ENCODE measurements around the gene CFD.
"Not testable (repeated sequence)": the region's sequence is repeated elsewhere in the genome, so short reads cannot be mapped to it uniquely, and the experiment has no call there.

CFD gene

DNA sequence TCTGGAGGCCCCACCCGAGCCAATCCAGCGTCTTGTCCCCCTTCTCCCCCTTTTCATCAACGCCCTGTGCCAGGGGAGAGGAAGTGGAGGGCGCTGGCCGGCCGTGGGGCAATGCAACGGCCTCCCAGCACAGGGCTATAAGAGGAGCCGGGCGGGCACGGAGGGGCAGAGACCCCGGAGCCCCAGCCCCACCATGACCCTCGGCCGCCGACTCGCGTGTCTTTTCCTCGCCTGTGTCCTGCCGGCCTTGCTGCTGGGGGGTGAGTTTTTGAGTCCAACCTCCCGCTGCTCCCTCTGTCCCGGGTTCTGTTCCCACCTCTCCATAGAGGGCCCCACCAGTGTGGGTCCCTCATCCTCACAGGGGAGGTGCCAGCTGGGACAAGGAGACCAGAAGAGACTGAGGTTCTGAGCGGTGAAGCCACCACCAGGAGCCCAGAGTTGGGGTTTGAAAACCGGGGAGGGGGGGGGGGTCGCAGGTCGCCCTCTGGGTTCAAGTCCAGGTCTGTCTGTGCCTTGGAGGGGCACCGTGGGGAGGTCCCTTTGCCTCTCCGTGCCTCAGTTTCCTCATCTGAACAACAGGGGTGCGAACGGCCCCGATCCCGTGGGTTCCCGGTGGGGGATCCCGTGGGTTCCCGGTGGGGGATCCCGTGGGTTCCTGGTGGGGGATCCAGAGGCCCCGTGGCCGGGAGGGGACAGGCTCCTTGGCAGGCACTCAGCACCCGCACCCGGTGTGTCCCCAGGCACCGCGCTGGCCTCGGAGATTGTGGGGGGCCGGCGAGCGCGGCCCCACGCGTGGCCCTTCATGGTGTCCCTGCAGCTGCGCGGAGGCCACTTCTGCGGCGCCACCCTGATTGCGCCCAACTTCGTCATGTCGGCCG, 7.1 kb upstream of the CFD start, which contains the start of gene ELANE:
TSS of gene ELANE (plus strand) at position 168 of the 878 bp plus-strand sequence. CDS start at position 194, 26 bp downstream.
- DNase-seq, result no peak

DNA sequence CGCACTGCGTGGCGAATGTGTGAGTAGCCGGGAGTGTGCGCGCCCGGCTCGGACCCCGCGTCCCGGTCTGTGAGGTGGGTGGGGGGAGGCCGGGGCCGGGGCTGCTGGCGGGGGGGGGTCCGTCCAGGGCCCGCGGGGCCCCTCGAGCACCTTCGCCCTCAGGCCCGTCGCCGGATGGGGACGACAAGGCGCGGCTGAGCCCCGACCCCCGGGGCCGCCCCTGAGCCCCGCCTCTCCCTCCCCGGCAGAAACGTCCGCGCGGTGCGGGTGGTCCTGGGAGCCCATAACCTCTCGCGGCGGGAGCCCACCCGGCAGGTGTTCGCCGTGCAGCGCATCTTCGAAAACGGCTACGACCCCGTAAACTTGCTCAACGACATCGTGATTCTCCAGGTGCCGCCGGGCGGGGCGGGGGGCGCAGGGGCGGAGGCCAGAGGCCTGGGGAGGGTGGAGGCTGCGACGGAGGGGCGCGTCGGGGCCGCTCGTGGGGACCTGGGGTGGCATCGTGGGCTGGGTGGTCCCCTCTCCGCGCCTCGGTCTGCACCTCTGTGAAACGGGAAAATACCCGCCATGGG, 6.4 kb upstream of the CFD start:
- no peak for DNase-seq

DNA sequence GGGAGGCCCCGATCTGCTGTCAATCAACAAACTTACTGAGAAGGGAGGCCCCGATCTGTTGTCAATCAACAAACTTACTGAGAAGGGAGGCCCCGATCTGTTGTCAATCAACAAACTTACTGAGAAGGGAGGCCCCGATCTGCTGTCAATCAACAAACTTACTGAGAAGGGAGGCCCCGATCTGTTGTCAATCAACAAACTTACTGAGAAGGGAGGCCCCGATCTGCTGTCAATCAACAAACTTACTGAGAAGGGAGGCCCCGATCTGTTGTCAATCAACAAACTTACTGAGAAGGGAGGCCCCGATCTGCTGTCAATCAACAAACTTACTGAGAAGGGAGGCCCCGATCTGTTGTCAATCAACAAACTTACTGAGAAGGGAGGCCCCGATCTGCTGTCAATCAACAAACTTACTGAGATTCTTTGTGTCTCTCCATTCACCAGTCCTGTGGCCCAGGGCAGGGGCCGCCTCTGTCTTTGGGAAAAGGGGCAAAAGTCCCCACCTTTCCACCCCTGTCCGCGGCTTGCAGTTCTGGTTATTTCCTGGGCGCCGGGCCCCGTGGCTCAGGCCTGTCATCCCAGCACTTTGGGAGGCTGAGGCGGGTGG, 5.7 kb upstream of the CFD start:
- DNase-seq, result not testable (repeated sequence)

DNA sequence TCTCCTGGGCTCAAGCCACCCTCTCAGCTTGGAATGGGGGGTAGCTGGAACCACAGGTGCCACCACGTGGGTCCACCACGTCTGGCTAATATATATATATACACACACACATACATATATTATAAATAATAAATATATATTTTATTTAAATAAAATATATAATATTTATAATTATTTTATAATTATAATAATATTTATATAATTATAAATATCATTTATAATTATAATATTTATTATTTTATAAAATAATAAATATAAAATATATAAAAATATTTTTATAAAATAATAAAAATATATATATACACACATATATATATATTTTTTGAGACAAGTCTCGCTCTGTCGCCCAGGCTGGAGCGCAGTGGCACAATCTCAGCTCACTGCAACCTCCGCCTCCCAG, 4.9 kb upstream of the CFD start:
- DNase-seq, result no peak

DNA sequence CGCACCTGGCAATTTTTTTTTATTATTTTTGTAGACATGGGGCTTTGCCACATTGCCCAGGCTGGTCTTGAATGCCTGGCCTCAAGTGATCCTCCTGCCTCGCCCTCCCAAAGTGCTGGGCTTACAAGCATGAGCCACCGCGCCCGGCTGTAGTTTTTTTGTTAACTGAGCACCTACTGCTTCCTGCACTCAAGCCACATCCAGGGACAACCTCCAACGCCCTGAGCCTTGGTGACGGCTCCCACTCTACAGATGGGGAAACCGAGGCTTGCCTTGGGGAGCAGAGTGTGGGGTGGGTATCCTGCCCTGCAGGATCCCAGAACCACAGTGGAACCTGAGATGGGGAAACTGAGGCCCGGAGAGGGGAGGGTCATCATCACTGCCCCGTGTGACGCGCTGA, 4.3 kb upstream of the CFD start:
- DNase-seq, result no peak

DNA sequence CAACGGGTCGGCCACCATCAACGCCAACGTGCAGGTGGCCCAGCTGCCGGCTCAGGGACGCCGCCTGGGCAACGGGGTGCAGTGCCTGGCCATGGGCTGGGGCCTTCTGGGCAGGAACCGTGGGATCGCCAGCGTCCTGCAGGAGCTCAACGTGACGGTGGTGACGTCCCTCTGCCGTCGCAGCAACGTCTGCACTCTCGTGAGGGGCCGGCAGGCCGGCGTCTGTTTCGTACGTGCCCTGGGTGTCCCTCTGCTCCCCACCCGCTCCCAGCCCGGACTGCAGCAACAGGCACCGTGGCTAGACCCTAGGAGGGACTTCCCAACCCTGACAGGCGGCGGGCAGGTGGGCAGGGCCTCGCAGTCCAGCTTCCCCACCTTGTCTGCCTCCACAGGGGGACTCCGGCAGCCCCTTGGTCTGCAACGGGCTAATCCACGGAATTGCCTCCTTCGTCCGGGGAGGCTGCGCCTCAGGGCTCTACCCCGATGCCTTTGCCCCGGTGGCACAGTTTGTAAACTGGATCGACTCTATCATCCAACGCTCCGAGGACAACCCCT, 3.8 kb upstream of the CFD start:
- DNase-seq, result no peak

DNA sequence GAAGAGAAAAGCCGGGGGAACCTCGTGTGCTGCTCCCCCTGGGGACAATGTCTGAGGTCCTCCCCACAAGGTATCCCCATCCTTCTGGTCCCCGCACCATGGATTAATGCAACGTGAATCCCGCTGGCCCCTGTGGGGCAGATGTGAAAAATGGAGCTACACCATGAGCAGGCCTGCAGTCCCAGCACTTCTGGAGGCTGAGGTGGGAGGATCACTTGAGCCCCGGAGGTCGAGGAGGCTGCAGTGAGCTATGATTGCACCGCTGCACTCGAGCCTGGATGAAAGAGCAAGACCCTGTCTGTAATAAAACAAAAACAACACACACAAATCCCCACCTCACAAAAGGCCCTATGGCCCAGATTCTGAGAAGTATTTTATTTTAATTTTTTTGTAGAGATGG, 1.2 kb upstream of the CFD start:
- no peak for DNase-seq

DNA sequence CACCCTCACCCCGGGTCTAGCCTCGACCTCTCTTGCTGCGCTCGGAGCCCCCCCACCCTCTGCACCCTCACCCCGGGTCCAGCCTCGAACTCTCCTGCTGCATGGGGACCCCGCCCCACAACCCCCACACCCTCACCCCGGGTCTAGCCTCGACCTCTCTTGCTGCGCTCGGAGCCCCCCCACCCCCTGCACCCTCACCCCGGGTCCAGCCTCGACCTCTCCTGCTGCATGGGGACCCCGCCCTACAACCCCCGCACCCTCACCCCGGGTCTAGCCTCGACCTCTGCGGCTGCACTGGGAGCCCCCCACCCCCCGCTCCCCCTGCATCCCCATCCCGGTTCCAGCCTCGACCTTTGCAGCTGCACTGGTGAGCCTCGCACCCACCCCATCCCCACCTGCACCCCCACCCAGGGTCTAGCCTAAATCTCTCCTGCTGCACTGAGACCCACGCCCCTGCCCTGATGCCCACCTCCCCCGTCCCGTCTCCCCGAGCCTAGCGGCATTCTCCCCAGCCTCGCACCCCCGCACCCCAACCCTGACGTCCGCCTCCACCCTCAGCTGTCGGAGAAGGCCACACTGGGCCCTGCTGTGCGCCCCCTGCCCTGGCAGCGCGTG, 1.8 kb downstream of the CFD start:
- DNase-seq, result no peak

DNA sequence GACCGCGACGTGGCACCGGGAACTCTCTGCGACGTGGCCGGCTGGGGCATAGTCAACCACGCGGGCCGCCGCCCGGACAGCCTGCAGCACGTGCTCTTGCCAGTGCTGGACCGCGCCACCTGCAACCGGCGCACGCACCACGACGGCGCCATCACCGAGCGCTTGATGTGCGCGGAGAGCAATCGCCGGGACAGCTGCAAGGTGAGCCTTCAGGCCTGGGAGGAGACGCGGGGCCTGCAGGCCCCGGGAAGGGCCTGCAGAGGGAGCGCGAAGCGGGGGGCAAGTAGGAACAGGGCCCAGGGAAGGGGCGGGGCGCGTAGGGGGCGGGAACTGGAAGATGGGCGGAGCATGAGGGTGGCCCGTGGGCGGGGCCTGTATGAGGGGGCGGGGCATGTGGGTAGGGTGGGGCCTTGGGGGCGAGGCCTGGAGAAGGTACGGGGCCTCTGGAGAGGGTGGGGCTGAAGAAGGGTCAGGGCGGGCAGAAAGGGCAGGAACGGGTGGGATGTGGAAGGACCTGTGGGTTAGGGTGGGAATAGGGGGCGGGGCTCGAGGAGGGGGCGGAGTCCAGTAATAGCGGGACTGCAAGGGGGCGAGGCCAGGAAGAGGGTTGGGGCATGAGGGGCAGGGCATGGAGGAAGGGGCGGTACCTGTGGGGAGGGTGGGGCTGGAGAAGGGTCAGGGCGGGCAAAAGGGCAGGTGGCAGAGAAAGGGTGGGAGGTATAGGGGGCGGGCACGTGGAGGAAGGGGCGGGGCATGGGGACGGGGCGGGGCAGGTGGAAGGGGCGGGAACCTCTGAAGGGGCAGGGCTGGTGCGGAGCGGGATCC, 2.5 kb downstream of the CFD start:
- peak in 6 of 56 donors; percentile 6 to 63 (median 28) for DNase-seq

DNA sequence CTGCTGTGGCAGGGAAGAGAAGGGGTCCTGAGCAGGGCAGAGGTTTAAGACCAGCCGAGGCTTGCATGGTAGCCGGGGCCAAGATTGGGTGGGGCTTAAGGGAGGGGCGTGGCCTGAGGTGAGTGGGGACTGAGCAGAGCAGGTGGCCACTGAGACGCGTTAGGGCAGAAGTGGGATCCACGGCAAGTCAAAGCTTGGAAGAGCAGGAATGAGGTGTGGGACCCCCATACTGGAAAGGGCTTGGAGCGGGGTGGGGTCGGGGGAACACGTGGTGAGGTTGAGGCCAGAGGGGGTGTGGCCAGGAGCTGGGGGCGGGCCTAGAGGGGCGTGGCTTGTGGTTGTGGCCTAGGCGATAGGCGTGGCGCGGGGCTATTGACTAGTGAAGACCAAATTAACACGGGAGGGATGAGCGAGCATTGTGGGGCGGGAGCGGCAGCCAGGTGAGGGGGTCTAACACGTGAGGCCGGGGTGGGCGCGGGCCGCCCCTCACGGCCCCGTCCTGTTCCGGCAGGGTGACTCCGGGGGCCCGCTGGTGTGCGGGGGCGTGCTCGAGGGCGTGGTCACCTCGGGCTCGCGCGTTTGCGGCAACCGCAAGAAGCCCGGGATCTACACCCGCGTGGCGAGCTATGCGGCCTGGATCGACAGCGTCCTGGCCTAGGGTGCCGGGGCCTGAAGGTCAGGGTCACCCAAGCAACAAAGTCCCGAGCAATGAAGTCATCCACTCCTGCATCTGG, 3.3 kb downstream of the CFD start:
- peak in 4 of 56 donors; percentile 19 to 55 (median 34) for DNase-seq

DNA sequence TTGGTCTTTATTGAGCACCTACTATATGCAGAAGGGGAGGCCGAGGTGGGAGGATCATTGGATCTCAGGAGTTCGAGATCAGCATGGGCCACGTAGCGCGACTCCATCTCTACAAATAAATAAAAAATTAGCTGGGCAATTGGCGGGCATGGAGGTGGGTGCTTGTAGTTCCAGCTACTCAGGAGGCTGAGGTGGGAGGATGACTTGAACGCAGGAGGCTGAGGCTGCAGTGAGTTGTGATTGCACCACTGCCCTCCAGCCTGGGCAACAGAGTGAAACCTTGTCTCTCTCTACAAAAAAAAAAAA, 3.8 kb downstream of the CFD start:
- DNase-seq, result no peak

DNA sequence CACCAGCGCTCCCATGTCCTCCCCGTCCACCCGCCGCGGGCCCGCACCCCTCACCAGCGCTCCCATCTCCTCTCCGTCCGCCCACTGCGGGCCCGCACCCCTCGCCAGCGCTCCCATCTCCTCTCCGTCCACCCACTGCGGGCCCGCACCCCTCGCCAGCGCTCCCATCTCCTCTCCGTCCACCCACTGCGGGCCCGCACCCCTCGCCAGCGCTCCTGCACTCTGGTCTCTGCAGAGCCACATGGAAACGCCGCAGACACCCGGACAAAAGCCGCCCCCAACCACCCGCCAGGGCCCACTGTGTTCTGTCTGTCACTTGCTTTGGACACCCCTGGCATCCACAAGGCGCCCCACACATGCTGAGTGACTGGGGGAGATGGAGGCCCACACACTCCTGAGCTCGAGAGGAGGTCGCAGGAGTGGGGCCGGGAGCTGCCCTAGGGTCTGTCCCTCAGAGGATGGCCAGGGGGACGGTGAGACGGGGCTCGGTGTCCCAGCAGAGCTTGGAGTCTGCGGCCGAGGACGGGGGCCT, 7.4 kb downstream of the CFD start:
- DNase-seq, result no peak

DNA sequence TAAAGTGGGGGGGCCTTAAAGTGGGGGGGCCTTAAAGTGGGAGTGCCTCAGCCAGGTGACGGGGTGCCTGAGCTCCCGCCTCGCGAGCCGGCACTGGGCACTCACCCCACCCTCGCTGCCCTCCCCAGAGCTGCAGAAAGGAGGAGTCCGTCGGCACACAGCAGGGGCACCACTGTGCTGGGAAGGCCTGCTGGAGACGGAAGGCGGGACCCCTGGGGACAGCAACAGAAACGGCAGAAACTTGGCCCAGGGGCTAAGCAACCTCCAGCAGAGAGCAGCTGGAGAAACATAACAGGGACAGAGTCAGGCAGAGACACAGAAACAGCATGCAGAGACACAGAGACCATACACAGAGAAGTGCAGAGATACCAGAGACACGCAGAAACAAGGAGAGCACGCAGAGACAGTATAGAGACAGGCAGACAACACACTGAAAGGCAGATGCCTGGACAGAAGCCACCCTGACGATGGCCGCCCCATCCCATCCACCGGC, 7.9 kb downstream of the CFD start:
- DNase-seq, result peak in 1 of 56 donors; percentile 21

DNA sequence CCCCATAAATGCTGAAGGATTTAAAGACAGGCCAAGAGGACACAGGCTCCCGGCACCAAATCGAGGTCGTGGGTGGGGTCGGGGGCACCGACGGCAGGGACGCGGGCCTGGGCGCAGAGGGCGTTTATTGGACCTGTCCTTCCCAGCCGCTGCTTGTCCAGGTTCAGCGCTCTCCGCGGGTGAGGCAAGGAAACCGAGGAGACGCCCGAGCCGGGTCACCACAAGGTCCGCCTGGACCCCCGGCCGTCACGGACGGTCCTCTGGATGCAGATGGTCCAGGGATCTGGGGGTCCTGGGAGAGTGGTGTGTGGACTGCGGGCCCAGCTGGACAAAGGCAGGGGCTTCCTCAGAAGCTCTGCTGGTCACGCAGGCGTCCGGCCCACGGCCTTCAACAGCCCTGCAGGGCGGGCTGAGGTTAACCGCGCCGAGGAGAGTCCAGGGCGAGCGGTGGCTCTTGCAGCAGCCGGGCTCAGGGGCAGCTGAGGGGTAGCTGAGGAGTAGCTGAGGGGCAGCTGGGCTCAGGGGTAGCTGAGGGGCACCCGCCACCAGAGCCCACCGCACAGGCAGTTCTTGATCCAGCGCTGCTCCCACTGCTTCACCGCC, 8.5 kb downstream of the CFD start:
- no peak for DNase-seq

DNA sequence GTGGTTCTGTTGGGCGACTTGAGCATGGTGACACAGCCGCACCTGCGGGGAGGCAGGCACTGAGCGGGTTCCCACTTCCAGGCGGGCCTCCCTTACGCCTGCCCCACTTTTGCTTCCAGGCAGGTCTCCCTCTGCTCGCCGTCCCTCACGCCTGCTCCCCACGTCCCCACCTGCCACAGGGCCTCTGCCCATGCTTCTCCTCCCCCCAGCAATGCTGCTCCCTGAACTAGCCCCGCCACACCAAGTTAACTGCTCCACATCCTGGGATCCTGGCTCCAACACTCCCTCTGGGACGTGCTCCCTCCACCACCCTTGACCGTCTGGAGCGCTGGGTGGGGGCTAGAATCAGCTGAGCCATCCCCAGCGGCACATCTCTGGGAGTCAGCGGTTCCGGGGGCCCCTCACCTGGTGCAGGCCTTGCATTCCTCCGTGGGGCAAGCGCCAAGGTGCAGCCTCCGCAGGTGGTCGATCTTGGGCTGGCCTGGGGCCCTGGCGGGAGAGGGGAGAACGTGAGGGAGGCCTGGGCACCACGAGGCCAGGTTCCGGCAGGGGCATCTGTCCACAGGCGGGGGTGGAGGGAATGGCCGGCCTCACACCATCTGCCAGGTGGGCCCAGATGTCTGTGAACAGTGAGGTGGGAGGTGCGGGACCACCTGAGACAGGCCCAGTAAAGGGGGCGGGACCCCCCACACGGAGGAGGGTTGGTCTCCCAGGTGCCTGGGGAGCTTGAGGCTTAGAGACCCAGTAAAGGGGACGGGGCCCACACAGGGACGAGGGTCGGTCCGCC, 9.2 kb downstream of the CFD start:
- no peak for DNase-seq

DNA sequence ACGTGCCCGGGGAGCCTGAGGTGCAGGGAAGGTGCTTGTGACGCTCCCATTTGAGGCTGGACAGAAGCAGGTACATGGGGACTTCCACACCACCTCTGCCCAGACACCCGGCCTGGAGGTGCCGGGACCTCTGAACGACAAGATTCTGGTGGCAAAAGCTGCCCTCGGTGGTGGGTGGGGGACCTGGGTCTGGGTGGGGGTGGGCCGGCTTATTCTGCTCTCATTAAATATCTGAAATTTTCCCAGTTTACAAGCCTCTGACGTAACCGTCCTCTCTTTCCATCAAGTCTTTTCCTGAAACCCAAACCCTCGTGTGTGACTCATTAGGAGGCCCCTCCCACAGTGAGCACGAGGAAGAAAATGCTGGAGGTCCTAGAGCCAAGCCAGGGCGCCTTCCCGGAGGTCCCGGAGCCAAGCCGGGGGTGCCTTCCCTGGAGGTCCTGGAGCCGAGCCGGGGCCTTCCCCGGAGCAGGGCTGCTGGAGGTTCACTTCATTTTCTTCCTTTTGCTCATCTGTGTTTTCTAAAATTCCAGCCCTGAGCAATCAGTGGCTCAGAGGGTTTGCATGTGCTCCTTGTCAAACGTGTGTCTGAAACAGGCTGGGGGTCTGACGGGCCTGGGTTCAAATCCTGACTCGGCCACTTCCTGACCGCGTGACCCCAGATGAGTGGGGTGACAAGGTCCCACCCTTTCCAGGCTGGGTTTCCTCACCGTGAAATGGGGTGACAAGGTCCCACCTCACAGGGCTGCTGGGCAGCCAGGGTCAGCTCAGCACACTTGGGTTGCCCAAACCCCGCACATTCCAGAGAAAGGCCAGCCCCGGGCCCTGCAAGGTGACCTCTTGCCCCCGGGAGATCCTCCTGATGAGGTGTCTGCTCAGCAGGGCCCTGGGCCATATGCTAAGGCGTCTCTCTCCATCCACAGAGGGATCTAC, 10.0 kb downstream of the CFD start:
- peak in 3 of 56 donors; percentile 15 to 29 (median 17) for DNase-seq

DNA sequence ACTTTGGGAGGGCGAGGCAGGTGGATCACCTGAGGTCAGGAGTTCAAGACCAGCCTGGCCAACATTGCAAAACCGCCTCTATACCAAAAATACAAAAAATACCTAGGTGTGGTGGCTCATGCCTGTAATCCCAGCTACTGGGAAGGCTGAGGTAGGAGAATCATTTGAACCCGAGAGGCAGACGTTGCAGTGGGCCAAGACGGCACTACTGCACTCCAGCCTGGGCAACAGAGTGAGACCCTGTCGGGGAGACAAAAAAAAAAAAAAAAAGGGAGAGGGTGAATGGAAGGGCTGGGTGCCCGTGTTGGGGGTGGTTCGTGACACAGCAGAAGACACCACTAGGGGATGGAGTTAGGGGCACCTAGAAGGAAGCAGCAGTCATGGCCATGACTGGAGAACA, 10.8 kb downstream of the CFD start:
- DNase-seq, result no peak

Data from nucleus accumbens (tissue), 56 donors.